ENCODE data around the gene DUOXA1. TPM values are rescaled to one million over a fixed set of nuclear protein-coding genes. Genes with fewer than 3 reads are reported as not detected.

Gene DUOXA1
- total and polyA plus RNA-seq, 9 of the 15 experiments (the other 6 are each of a cell fraction or from before 2014, with no cell fraction given), result 0.17 to 0.74 (median 0.24) TPM; not detected in 6

DNA sequence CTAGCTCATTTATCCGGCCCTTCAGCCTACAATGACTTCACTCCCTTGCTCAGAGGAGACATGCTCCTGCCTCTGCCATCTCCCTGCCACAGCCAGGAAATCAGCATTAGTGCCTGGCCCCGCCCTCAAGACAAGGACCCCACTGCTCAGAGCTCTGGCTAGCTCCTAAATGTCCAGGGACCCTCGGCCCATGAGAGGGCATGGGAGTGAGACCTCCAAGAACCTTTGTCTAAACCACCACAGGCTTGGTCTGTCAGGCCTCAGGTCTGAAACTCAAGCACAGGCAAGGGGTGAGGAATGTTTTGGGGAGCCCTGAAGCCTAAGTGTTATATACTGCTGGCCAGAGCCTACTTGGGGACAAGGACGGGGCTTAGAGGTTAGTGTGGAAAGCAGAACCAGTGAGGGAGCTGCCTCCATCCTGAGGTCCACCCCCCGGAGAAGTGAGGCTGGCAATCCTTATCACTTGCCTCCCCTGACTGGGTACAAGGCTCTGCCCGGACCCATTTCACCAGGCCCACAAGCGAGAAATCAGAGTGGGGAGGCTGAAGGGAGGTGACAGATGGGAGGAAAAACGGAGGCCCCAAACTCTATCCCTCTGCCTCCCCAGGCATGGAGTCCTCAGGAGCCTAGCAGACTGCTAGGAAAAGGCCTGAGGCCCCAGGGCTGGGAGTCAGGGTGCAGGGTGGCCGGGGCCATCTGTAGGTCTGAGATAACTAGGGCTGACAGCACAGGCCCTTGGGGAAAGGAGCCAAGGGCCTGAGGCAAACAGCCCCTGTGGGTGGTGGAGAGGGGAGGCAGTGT lies 39.3 kb upstream of the DUOXA1 start:
- Histone ChIP-seq H3K9me1 (ENCODE audit: control insufficient read depth, insufficient read depth, low read length) (no peaks in the 10 kb centered on the region), H3K36me3 (ENCODE audit: control insufficient read depth, insufficient read depth, low read length) (no peaks in the 10 kb centered on the region), H3K9me3 (replicated peaks; ENCODE audit: control insufficient read depth, insufficient read depth, low read depth, low read length) (no peaks in the 10 kb centered on the region), H3K79me2 (ENCODE audit: control insufficient read depth, insufficient read depth, low read length) (peaks cover 3% of the 10 kb centered on the region; the same call in 1 of the 3 replicates), H3K27me3 (ENCODE audit: control insufficient read depth in 2 of 2, insufficient read depth in 2 of 2, low read length in 2 of 2) (no peaks in the 10 kb centered on the region), H3K27ac (ENCODE audit: extremely low read depth, low read depth, low read length) (peak overlapping the region; percentile 73), H4K20me1 (replicated peaks; ENCODE audit: control insufficient read depth, insufficient read depth, low read length) (no peaks in the 10 kb centered on the region), H3K4me3 (no peak overlapping the region), H2AFZ (ENCODE audit: low read depth, low read length) (peak overlapping the region; percentile 95), H3K4me2 (ENCODE audit: insufficient read depth, low read length) (peak overlapping the region; percentile 65), H3K4me1 (replicated peaks in 1 of 2; ENCODE audit: control insufficient read depth in 2 of 2, insufficient read depth in 2 of 2, low read length in 2 of 2) (peaks cover 31 to 45% of the 10 kb centered on the region in 2 experiments), H3K9ac (ENCODE audit: insufficient read depth in 1 of 2, low read depth in 2 of 2, low read length in 2 of 2) (peak overlapping the region; percentile 82 to 97; a peak in 3 of 4 replicates)
- 18% methylated on average over 6 of the region's 9 CpGs for WGBS (ENCODE audit: insufficient coverage, low coverage, missing lambda C conversion rate)
- ATAC-seq (peak; percentile 71), DNase-seq (ENCODE audit: extremely low read depth in 1 of 4, low spot score in 3 of 4) (peak; percentile 50 to 89 (median 69)), FAIRE-seq (peak; percentile 91)
- CTCF ChIA-PET (ENCODE audit: low intra/inter-chr PET ratio), result interaction anchor here (0.5 kb wide), 1 partner anchor 251 kb away, joined by 6 read pairs; no protein-coding TSS in a partner anchor
- no TSS peak for BruUV-seq (replicated peaks)
- intact Hi-C loops (cut with micrococcal nuclease) (loop anchor here (10.0 kb wide), 1 partner anchor 446 kb away; no protein-coding TSS in a partner anchor), in situ Hi-C loops (cut with MboI) (no loop called here)
- POLR2A ChIA-PET, result interaction anchor here (0.6 to 2.7 kb wide), 11 partner anchors 8 to 213 kb away, joined by 3 to 12 read pairs (median 4); no protein-coding TSS in a partner anchor
- TF ChIP-seq THRAP3 (IDR thresholded peaks at IDR 0.05; ENCODE audit: borderline replicate concordance) (no peak), RUNX1 (IDR thresholded peaks at IDR 0.05; ENCODE audit: low read depth) (no peak), DNMT1 (IDR thresholded peaks at IDR 0.05) (no peak), DACH1 (IDR thresholded peaks at IDR 0.05; ENCODE audit: partially characterized antibody) (no peak), CBX3 (IDR thresholded peaks at IDR 0.05; ENCODE audit: borderline replicate concordance in 1 of 2, low read length in 2 of 2) (0 out of 3 replicates have a peak, but pooled peaks of 1 of the 2 experiments have one; percentile 12), ZBTB1 (CRISPR knock-in tag; IDR thresholded peaks at IDR 0.05; ENCODE audit: borderline replicate concordance, low read depth) (no peak), MCM3 (IDR thresholded peaks at IDR 0.05) (no peak), ZFX (CRISPR knock-in tag; IDR thresholded peaks at IDR 0.05) (peak; percentile 58), CTBP1 (IDR thresholded peaks at IDR 0.05; ENCODE audit: borderline replicate concordance) (no peak), HNRNPH1 (optimal IDR thresholded peaks at IDR 0.05; ENCODE audit: low read depth, low read length) (no peak)
- TF ChIP-seq, protein P1, sequence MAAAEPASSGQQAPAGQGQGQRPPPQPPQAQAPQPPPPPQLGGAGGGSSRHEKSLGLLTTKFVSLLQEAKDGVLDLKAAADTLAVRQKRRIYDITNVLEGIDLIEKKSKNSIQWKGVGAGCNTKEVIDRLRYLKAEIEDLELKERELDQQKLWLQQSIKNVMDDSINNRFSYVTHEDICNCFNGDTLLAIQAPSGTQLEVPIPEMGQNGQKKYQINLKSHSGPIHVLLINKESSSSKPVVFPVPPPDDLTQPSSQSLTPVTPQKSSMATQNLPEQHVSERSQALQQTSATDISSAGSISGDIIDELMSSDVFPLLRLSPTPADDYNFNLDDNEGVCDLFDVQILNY (CRISPR knock-in tag; IDR thresholded peaks at IDR 0.05), result no peak
- TF ChIP-seq, protein P2, sequence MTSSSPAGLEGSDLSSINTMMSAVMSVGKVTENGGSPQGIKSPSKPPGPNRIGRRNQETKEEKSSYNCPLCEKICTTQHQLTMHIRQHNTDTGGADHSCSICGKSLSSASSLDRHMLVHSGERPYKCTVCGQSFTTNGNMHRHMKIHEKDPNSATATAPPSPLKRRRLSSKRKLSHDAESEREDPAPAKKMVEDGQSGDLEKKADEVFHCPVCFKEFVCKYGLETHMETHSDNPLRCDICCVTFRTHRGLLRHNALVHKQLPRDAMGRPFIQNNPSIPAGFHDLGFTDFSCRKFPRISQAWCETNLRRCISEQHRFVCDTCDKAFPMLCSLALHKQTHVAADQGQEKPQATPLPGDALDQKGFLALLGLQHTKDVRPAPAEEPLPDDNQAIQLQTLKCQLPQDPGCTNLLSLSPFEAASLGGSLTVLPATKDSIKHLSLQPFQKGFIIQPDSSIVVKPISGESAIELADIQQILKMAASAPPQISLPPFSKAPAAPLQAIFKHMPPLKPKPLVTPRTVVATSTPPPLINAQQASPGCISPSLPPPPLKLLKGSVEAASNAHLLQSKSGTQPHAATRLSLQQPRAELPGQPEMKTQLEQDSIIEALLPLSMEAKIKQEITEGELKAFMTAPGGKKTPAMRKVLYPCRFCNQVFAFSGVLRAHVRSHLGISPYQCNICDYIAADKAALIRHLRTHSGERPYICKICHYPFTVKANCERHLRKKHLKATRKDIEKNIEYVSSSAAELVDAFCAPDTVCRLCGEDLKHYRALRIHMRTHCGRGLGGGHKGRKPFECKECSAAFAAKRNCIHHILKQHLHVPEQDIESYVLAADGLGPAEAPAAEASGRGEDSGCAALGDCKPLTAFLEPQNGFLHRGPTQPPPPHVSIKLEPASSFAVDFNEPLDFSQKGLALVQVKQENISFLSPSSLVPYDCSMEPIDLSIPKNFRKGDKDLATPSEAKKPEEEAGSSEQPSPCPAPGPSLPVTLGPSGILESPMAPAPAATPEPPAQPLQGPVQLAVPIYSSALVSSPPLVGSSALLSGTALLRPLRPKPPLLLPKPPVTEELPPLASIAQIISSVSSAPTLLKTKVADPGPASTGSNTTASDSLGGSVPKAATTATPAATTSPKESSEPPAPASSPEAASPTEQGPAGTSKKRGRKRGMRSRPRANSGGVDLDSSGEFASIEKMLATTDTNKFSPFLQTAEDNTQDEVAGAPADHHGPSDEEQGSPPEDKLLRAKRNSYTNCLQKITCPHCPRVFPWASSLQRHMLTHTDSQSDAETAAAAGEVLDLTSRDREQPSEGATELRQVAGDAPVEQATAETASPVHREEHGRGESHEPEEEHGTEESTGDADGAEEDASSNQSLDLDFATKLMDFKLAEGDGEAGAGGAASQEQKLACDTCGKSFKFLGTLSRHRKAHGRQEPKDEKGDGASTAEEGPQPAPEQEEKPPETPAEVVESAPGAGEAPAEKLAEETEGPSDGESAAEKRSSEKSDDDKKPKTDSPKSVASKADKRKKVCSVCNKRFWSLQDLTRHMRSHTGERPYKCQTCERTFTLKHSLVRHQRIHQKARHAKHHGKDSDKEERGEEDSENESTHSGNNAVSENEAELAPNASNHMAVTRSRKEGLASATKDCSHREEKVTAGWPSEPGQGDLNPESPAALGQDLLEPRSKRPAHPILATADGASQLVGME (CRISPR knock-in tag; IDR thresholded peaks at IDR 0.05), result no peak
- TF ChIP-seq, protein P3, sequence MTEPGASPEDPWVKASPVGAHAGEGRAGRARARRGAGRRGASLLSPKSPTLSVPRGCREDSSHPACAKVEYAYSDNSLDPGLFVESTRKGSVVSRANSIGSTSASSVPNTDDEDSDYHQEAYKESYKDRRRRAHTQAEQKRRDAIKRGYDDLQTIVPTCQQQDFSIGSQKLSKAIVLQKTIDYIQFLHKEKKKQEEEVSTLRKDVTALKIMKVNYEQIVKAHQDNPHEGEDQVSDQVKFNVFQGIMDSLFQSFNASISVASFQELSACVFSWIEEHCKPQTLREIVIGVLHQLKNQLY (CRISPR knock-in tag; conservative IDR thresholded peaks at IDR 0.05), result no peak
